Astrocyte (in vitro differentiated cells and primary cell): Measurements from ENCODE around the gene PAQR4. TPM values are rescaled to one million over a fixed set of nuclear protein-coding genes. Genes with fewer than 3 reads are reported as not detected.
"Not testable (repeated sequence)": the region's sequence is repeated elsewhere in the genome, so short reads cannot be mapped to it uniquely, and the experiment has no call there.

Experiments
- DNase-seq: peaks from one replicate; pipeline ENCODE4 v3.0.0-alpha.2; 2010; ENCODE audit warnings: low read depth
- FAIRE-seq: peaks from 2 replicates; lab custom pipeline; 2011; peaks lifted over from hg19 to GRCh38; lab: Jason Lieb, UNC
- H2AFZ ChIP-seq: 2 replicates; pipeline ENCODE4 v1.6.0; 2012; ENCODE audit warnings: low read depth, low read length, inconsistent platforms
- H3K27ac ChIP-seq: 2 replicates; pipeline ENCODE4 v1.5.1; 2011; ENCODE audit warnings: low read depth, low read length, inconsistent platforms
- H3K27me3 ChIP-seq: 2 replicates; pipeline ENCODE4 v1.6.0; 2011; ENCODE audit warnings: low read length, inconsistent platforms; ENCODE audit not compliant: insufficient read depth
- H3K36me3 ChIP-seq: 2 replicates; pipeline ENCODE4 v1.5.1; 2011; ENCODE audit warnings: low read length, inconsistent platforms; ENCODE audit not compliant: insufficient read depth
- H3K4me1 ChIP-seq: 2 replicates; pipeline ENCODE4 v1.5.1; 2011; ENCODE audit warnings: low read length, inconsistent platforms; ENCODE audit not compliant: insufficient read depth
- H3K4me2 ChIP-seq: 2 replicates; pipeline ENCODE4 v1.6.0; 2012; ENCODE audit warnings: low read length, inconsistent platforms
- H3K4me3 ChIP-seq: 2 replicates; pipeline ENCODE4 v1.5.1; 2011; ENCODE audit warnings: low read depth, mild to moderate bottlenecking, low read length, inconsistent platforms; ENCODE audit not compliant: insufficient read depth
- H3K79me2 ChIP-seq: 2 replicates; pipeline ENCODE4 v1.6.0; 2012; ENCODE audit warnings: mild to moderate bottlenecking, low read length, inconsistent platforms; ENCODE audit not compliant: insufficient read depth
- H3K9ac ChIP-seq: 2 replicates; pipeline ENCODE4 v1.6.0; 2012; ENCODE audit warnings: mild to moderate bottlenecking, low read length, inconsistent platforms
- H3K9me3 ChIP-seq: 2 replicates; pipeline ENCODE4 v1.5.1; 2012; ENCODE audit warnings: low read depth, mild to moderate bottlenecking, low read length, inconsistent platforms; ENCODE audit not compliant: insufficient read depth
- H4K20me1 ChIP-seq: 2 replicates; pipeline ENCODE4 v1.6.0; 2012; ENCODE audit warnings: low read length, inconsistent platforms; ENCODE audit not compliant: insufficient read depth
- H3K27ac Mint-ChIP-seq: one replicate; pipeline ENCODE4 v1.8.0; 2021; ENCODE audit warnings: mild to moderate bottlenecking, mixed read lengths; ENCODE audit not compliant: unreplicated experiment
- H3K27me3 Mint-ChIP-seq: one replicate; pipeline ENCODE4 v1.8.0; 2021; ENCODE audit warnings: low read depth, mixed read lengths; ENCODE audit not compliant: unreplicated experiment
- H3K36me3 Mint-ChIP-seq: one replicate; pipeline ENCODE4 v1.8.0; 2021; ENCODE audit warnings: low read depth, mixed read lengths; ENCODE audit not compliant: unreplicated experiment
- H3K4me1 Mint-ChIP-seq: one replicate; pipeline ENCODE4 v1.8.0; 2021; ENCODE audit warnings: low read depth, mixed read lengths; ENCODE audit not compliant: unreplicated experiment
- H3K4me3 Mint-ChIP-seq: one replicate; pipeline ENCODE4 v1.8.0; 2021; ENCODE audit warnings: mild to moderate bottlenecking, moderate library complexity, mixed read lengths; ENCODE audit not compliant: unreplicated experiment
- H3K9me3 Mint-ChIP-seq: one replicate; pipeline ENCODE4 v1.8.0; 2021; ENCODE audit warnings: mild to moderate bottlenecking, mixed read lengths; ENCODE audit not compliant: unreplicated experiment
- EZH2 ChIP-seq: IDR thresholded peaks from 2 replicates; pipeline ENCODE4 v1.6.1; 2012; ENCODE audit warnings: mild to moderate bottlenecking, low read length, inconsistent platforms; ENCODE audit not compliant: insufficient read depth
- total RNA-seq: library from RNA; stranded (reverse); gene quantifications from 2 replicates; pipeline ENCODE4 v1.2.1, GENCODE V29; 2021
- TF ChIP-seq, protein P1 (sequence below): IDR thresholded peaks from 2 replicates; pipeline ENCODE4 v1.5.1; 2011; ENCODE audit warnings: low read depth, mild to moderate bottlenecking, inconsistent platforms, low read length, moderate library complexity; ENCODE audit not compliant: insufficient read depth

PAQR4 gene
- total RNA-seq, 1 donor from 2014 or later = 4.8 TPM

DNA sequence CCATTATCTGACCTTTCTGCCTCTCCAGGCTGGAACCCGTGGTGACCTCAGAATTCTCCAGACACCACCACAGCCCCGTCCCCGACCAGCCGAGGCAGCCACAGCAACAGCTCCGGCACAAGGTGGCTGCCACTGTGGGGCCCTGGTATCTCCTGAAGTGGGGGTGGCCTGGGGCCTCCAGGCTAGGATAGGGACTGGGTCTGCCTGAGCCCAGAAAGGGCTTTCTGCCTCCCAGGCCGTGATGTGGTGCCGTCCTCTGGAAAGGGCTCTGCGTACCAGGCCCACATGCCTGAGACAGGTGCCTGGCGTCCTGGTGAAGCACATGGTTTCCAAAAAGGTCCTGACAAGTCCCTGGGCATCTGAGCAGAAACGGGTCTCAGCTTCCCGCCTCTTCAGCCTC is 40.4 kb upstream of the PAQR4 start:
- TF ChIP-seq, protein P1, sequence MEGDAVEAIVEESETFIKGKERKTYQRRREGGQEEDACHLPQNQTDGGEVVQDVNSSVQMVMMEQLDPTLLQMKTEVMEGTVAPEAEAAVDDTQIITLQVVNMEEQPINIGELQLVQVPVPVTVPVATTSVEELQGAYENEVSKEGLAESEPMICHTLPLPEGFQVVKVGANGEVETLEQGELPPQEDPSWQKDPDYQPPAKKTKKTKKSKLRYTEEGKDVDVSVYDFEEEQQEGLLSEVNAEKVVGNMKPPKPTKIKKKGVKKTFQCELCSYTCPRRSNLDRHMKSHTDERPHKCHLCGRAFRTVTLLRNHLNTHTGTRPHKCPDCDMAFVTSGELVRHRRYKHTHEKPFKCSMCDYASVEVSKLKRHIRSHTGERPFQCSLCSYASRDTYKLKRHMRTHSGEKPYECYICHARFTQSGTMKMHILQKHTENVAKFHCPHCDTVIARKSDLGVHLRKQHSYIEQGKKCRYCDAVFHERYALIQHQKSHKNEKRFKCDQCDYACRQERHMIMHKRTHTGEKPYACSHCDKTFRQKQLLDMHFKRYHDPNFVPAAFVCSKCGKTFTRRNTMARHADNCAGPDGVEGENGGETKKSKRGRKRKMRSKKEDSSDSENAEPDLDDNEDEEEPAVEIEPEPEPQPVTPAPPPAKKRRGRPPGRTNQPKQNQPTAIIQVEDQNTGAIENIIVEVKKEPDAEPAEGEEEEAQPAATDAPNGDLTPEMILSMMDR = no peak
- TF ChIP-seq EZH2 = no peak
- no peaks in the 10 kb centered on the region for H3K27me3 Mint-ChIP-seq
- H3K27ac ChIP-seq = no peak overlapping the region
- H3K4me3 ChIP-seq = no peak overlapping the region
- DNase-seq (no peak), FAIRE-seq (no peak)
- H2AFZ ChIP-seq = no peak overlapping the region
- H3K4me3 Mint-ChIP-seq = no peak overlapping the region
- peaks cover 13% of the 10 kb centered on the region for H3K36me3 Mint-ChIP-seq
- peaks cover 11% of the 10 kb centered on the region for H3K9me3 Mint-ChIP-seq
- no peaks in the 10 kb centered on the region for H3K9me3 ChIP-seq
- H4K20me1 ChIP-seq = peaks cover 30% of the 10 kb centered on the region
- H3K27ac Mint-ChIP-seq = no peak overlapping the region
- peaks cover 6% of the 10 kb centered on the region for H3K4me1 ChIP-seq
- H3K9ac ChIP-seq = no peak overlapping the region
- peaks cover 7% of the 10 kb centered on the region for H3K79me2 ChIP-seq
- H3K4me2 ChIP-seq = no peak overlapping the region
- no peaks in the 10 kb centered on the region for H3K36me3 ChIP-seq
- H3K27me3 ChIP-seq = no peaks in the 10 kb centered on the region
- H3K4me1 Mint-ChIP-seq = no peaks in the 10 kb centered on the region

DNA sequence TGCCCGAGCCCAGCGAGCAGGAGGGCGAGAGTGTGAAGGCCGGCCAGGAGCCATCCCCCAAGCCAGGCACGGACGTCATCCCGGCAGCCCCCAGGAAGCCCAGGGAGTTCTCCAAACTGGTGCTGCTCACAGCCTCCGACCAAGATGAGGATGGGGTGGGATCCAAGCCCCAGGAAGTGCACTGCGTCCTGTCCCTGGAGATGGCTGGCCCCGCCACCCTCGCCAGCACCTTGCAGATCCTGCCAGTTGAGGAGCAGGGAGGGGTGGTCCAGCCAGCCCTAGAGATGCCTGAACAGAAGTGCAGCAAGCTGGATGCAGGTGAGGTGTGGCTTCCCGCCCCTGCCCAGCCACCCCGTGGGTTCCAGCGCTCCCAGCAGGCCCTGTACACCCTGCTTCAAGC is 39.5 kb upstream of the PAQR4 start:
- Histone ChIP-seq H4K20me1 (peaks cover 24% of the 10 kb centered on the region), H3K4me1 (peaks cover 4% of the 10 kb centered on the region), H3K27me3 (no peaks in the 10 kb centered on the region), H2AFZ (no peak overlapping the region), H3K36me3 (no peaks in the 10 kb centered on the region), H3K4me3 (no peak overlapping the region), H3K27ac (no peak overlapping the region), H3K4me2 (no peak overlapping the region), H3K9ac (no peak overlapping the region), H3K9me3 (no peaks in the 10 kb centered on the region), H3K79me2 (peaks cover 3% of the 10 kb centered on the region)
- no peaks in the 10 kb centered on the region for H3K27me3 Mint-ChIP-seq
- no peak overlapping the region for H3K27ac Mint-ChIP-seq
- H3K4me3 Mint-ChIP-seq = no peak overlapping the region
- DNase-seq (no peak), FAIRE-seq (no peak)
- peaks cover 11% of the 10 kb centered on the region for H3K9me3 Mint-ChIP-seq
- H3K4me1 Mint-ChIP-seq = no peaks in the 10 kb centered on the region
- TF ChIP-seq EZH2 = no peak
- TF ChIP-seq, protein P1 = no peak
- peaks cover 20% of the 10 kb centered on the region for H3K36me3 Mint-ChIP-seq

DNA sequence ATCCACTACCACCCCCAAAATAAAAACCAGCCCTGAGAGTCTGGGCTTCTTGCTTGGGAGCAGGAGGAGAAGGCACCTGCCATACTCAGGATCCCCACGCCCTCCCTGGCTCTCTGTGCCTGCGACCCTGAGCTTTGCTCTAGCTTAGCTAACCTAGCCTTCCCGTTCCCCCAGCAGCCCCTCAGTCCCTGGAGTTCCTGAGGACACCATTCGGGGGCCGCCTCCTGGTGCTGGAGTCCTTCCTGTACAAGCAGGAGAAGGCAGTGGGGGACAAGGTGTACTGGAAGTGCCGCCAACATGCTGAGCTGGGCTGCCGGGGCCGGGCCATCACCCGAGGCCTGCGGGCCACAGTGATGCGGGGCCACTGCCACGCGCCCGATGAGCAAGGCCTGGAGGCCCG is 38.9 kb upstream of the PAQR4 start:
- Histone ChIP-seq H3K36me3 (no peaks in the 10 kb centered on the region), H3K27me3 (no peaks in the 10 kb centered on the region), H3K4me3 (no peak overlapping the region), H2AFZ (no peak overlapping the region), H3K9me3 (no peaks in the 10 kb centered on the region), H3K4me1 (no peaks in the 10 kb centered on the region), H3K4me2 (no peak overlapping the region), H4K20me1 (peaks cover 20% of the 10 kb centered on the region), H3K9ac (no peak overlapping the region), H3K79me2 (peaks cover 3% of the 10 kb centered on the region), H3K27ac (no peak overlapping the region)
- no peak overlapping the region for H3K4me3 Mint-ChIP-seq
- FAIRE-seq = no peak
- H3K27ac Mint-ChIP-seq = no peak overlapping the region
- no peak for DNase-seq
- H3K27me3 Mint-ChIP-seq = no peaks in the 10 kb centered on the region
- peaks cover 21% of the 10 kb centered on the region for H3K36me3 Mint-ChIP-seq
- H3K9me3 Mint-ChIP-seq = peaks cover 11% of the 10 kb centered on the region
- TF ChIP-seq EZH2 = no peak
- TF ChIP-seq, protein P1 = no peak
- no peaks in the 10 kb centered on the region for H3K4me1 Mint-ChIP-seq

DNA sequence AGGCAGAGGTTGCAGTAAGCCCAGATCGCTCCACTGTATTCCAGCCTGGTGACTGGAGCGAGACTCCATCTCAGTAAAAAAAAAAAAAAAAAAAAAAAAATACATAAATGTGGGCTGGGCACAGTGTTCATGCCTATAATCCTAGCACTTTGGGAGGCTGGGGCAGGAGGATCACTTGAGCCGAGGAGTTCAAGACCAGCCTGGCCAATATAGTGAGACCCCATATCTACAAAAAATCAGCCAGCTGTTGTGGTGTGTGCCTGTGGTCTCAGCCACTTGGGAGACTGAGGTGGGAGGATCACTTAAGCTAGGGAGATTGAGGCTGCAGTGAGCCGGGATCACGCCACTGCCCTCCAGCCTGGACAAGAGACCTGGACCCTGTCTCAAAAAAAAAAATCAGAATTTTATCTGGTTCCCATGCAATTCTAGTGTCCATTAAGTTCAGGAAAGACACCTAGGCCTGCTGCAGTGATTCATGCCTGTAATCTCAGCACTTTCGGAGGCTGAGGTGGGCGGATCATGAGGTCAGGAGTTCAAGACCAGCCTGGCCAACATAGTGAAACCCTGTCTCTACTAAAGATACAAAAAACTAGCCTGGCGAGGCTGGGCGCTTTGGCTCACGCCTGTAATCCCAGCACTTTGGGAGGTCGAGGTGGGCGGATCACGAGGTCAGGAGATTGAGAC is 37.8 kb upstream of the PAQR4 start:
- H3K4me1 ChIP-seq, H3K9ac ChIP-seq, H3K4me2 ChIP-seq, H3K27me3 ChIP-seq, H3K27me3 Mint-ChIP-seq, H3K4me3 ChIP-seq, H3K9me3 ChIP-seq, FAIRE-seq, H3K36me3 ChIP-seq, H2AFZ ChIP-seq, H3K27ac ChIP-seq, H3K4me3 Mint-ChIP-seq, H3K4me1 Mint-ChIP-seq, DNase-seq, H3K27ac Mint-ChIP-seq, H3K79me2 ChIP-seq: not testable (repeated sequence)
- peaks cover 20% of the 10 kb centered on the region for H4K20me1 ChIP-seq
- H3K36me3 Mint-ChIP-seq = peaks cover 21% of the 10 kb centered on the region
- peaks cover 11% of the 10 kb centered on the region for H3K9me3 Mint-ChIP-seq
